Activated CD8-positive, alpha-beta memory T cell treated with anti-CD3 and anti-CD28 coated beads for 1 hour (primary cell): ENCODE results near the gene IL26.
"Not testable (repeated sequence)": the region's sequence is repeated elsewhere in the genome, so short reads cannot be mapped to it uniquely, and the experiment has no call there.

Experiments
- DNase-seq, 2 donors: peaks; one replicate each; pipeline ENCODE4 v3.0.0-alpha.2; 2020; ENCODE audit warnings: low read depth in 1 of 2; ENCODE audit errors: extremely low read depth in 1 of 2

The IL26 gene

DNA sequence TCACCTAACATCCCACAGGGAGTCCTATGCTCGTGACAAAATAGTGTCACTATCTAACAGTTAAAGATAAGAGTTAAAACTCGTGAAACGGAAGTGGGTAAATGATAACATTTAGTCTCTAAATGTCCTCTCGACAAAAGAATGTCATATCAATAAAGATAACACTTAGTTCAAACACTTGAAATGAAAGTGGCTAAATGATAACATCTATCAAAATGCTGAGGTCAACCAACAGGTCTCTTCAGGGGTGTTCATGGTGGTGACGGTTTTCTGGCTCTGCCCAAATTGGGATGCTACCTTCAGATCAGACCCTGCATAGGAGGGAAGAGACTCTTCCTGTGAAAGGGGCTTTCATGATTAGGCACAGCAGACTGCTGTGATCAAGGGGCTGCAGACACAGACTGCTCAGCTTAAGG, 22.1 kb downstream of the IL26 start:
- no peak for DNase-seq

GRCh38 chr12:68200854-68201253, 24.8 kb downstream of the IL26 start:
- no peak for DNase-seq

GRCh38 chr12:68199127-68199526, 26.5 kb downstream of the IL26 start:
- no peak for DNase-seq

- no peak for DNase-seq
These were observed 27.0 kb downstream of the IL26 start for GRCh38 chr12:68198507-68199086.

GRCh38 chr12:68190301-68190700, 35.3 kb downstream of the IL26 start:
- DNase-seq: no peak

DNA sequence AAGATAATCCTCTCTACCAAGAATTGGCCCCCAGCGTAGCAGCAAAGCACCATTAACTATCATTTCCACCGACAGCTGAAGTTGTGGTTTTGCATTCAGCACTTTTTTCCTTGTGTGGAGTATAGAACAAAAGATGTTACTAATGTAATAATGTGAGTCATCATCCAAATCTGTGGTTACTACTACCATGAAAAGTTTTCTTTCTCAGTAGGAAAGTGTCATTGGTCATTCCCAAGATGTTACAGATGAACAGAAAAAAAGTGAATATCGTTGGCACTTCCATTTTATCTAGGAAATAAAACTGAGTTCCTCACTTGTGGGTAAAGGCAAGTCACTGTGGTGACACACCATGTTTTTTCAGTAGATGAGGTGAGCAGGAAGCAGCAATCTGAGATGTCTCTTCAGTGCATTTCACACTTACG, 35.8 kb downstream of the IL26 start:
- no peak for DNase-seq

GRCh38 chr12:68185598-68185997, 40.0 kb downstream of the IL26 start:
- DNase-seq: no peak

DNA sequence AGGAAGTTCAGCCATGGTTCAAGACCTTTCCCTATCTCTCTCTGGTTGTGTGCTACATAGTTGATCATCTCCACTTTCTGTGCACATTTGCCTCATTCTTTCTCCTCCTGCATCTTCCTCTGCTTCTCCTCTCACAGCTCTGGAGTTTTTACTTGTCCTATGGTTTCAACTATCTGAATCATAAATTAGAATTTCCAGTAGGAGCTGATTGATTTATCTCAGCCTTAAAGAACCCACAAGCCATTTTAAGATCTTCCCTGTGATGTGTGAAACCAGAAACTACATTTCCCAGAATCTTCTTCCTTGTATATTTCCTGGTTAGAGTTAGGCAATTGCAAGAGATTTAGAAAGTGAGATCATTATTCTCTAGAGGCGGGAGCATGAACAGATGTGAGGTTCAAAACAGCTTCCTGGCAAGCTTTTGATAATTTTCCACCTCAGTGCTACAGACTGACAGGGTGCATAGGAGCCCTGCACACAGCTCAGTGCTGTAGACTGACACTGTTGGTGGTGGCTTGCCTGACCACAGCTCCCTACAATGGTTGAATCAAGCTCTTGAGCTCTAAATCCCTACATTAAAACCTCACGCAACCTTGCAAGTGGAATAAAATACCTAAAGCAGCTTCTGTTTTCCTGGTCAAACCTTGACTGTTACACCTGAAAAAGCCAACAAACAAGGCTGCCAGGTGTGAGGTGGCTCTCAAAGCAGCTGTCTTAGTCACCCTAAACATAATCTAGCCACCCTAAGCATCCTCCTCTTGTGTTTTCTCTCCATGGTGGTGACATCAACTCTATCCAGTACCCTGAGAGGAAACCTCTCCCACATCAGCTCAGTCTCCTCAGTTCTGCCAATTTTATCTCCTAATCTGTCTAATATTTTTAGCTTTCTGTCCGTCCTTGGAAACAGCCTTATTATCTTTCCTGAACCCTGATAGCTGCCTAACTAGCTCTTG, 44.5 kb downstream of the IL26 start:
- no peak for DNase-seq

GRCh38 chr12:68178774-68179439, 46.7 kb downstream of the IL26 start:
- no peak for DNase-seq

DNA sequence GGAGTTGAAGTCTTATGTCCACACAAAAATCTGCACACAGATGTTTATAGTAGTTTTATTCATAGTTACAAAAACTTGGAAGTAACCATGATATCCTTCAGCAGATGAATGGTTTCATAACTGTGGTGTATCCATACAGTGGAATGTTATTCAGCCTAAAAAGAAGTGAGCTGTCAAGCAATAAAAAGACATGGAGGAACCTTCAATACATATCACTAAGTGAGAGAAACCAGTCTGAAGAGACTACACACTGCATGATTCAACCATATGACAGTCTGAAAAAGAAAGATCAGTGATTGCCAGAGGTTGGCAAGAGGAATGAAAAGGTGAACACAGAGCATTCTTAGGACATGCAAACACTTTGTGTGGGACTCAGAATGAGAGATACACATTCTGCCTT, 47.4 kb downstream of the IL26 start:
- no peak for DNase-seq

GRCh38 chr12:68177562-68177961, 48.0 kb downstream of the IL26 start:
- no peak for DNase-seq

GRCh38 chr12:68176257-68176656, 49.4 kb downstream of the IL26 start:
- no peak for DNase-seq

DNA sequence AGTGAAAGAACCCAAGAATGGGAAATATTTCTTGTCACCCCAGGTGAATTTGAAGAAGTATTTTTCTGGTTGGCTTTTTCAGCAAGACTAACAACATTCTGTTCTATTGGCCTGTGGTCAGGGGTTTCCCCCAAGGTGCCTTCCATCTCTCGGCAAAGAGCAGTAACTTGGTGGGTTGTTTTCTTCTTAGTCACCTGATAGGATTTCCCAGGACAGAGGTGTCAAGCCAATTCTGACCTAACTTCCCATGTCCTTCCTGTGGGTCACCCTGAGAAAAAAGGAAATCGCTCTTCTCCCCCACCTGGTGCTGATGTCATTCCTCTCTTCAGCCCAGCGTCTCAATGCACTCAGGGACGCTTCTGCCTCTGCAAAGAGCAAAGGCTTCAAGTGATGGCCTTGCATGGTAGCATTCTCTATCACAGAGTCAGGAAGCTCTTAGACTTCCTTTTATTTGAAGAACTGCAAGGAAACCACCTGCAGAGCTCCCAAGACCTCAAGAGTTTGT, 50.0 kb downstream of the IL26 start:
- DNase-seq: peak in 1 of 2 donors; percentile 29

DNA sequence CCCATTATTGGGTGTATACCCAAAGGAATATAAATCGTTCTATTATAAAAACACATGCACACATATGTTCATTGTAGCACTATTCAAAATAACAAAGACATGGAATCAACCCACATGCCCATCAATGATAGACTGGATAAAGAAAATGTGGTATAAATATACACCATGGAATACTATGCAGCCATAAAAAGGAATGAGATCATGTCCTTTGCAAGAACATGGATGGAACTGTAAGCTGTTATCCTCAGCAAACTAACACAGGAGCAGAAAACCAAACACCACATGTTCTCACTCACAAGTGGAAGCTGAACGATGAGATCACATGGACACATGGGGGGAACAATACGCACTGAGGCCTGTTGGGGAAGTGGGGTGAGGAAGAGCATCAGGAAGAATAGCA, 50.8 kb downstream of the IL26 start:
- DNase-seq: not testable (repeated sequence)

DNA sequence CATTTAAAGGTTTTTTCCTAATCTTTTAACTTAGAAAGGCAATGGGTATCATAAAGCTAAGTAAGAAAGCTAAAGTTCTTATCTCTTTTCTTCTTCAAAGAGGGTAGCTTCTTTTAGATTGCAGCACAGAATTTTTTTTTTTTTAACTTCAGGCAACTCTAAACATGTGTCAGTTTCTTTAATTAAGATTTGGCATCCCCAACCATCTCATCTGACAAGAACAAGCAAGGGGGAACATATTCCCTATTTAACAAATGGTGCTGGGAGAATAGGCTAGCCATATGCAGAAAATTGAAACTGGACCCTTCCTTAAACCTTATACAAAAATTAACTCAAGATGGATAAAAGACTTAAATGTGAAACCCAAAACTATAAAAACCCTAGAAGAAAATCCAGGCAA, 51.8 kb downstream of the IL26 start:
- DNase-seq: no peak

DNA sequence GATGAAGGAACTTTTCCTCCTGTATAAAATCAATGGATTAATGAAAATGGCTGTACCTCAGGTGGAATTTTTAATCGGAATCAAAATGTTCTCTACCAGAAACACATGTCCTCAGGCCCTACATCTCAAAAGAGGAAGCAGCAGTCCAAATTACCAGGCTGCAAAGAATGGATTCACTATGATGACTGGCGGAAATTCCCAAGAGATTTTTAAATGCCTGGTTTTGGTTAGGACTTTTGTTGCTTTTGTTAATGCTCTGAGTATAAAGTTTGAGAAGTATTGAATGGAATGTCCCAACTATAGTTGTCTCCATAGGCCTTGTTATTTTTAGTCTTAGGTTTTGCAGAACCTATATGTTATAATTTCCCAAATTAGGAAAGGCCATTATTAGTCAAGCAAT, 54.9 kb downstream of the IL26 start:
- no peak for DNase-seq

GRCh38 chr12:68169213-68169889, 56.3 kb downstream of the IL26 start:
- no peak for DNase-seq

GRCh38 chr12:68166317-68166831, 59.2 kb downstream of the IL26 start:
- no peak for DNase-seq

- DNase-seq: no peak
These were observed 62.0 kb downstream of the IL26 start for GRCh38 chr12:68163560-68164081.

- DNase-seq: no peak
These were observed 63.2 kb downstream of the IL26 start for GRCh38 chr12:68162374-68162773.
